Measurements from ENCODE around the gene ATP5MC3.

Gene ATP5MC3

DNA sequence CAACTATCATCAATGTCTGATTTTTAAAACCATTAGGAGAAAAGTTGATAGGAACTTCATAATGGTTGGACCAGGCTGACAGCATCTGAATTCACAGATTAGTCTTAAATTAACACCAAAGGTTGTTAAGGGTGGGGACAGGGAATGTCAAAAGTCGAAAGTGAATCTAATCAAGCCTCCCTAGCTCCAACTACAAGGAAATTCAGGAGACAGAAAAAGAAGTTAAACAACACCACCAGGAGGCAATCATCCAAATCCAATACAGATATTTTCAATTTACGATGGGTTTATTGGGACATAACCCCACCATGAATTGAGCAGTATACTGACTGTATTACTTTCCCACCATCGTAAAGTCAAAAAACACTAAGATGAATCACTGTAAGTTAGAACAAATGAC, 46.3 kb downstream of the ATP5MC3 start:
- in situ Hi-C loops (cut with MboI; ENCODE audit: low pct_unique_long_range_greater_than_20kb, low sequenced_read_pairs, unreplicated experiment) = no loop called here
- no peak for TF ChIP-seq CTCF (IDR thresholded peaks at IDR 0.05; ENCODE audit: extremely low read depth, insufficient read depth, missing control alignments)
- no peak for DNase-seq (ENCODE audit: low spot score)

DNA sequence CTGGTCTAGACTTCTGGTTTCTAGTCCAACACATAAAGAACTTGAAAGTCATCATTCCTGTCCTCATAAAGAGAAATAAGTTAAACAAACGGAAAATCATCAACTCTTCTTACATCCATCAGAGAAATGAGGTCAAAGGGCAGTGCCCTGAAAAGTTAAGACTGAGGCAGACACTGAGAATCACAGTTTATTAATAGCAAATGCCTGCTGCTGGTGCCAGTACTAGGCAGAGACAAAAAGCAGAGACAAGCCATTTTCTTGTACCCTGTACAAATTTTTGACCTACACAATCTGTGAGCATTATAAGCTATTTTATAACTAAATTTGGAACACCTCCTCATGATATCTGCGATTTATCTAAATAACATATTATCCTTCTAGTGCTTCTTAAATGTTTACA, 50.3 kb downstream of the ATP5MC3 start:
- no peak for TF ChIP-seq CTCF (IDR thresholded peaks at IDR 0.05; ENCODE audit: extremely low read depth, insufficient read depth, missing control alignments)
- in situ Hi-C loops (cut with MboI; ENCODE audit: low pct_unique_long_range_greater_than_20kb, low sequenced_read_pairs, unreplicated experiment) = no loop called here
- DNase-seq (ENCODE audit: low spot score) = no peak

- no peak for DNase-seq (ENCODE audit: low spot score)
- in situ Hi-C loops (cut with MboI; ENCODE audit: low pct_unique_long_range_greater_than_20kb, low sequenced_read_pairs, unreplicated experiment) = no loop called here
- TF ChIP-seq CTCF (IDR thresholded peaks at IDR 0.05; ENCODE audit: extremely low read depth, insufficient read depth, missing control alignments) = no peak
Observed at GRCh38 chr2:175126661-175127060, 54.8 kb downstream of the ATP5MC3 start.
